SK-N-SH treated with all-trans-retinoic acid at 6 μM for 48 hours (cell line): ENCODE data around the gene PPP1R26.

Experiments
- ATAC-seq: fragments of 200-7000 bp; cut with Tn5 transposase; 3 replicates; pipeline ENCODE4 v1.9.1; 2020; ENCODE audit warnings: mild to moderate bottlenecking, moderate library complexity
- ARNTL ChIP-seq: fragments of 450-650 bp; formaldehyde crosslinking; IDR thresholded peaks from 2 replicates; pipeline ENCODE4 v1.5.0; 2020; ENCODE audit warnings: low read depth, mild to moderate bottlenecking, moderate library complexity, borderline replicate concordance
- BACH2 ChIP-seq: fragments of 250-450 bp; sonication (Bioruptor Pico); IDR thresholded peaks from 2 replicates; pipeline ENCODE4 v1.9.0; 2021; ENCODE audit warnings: mild to moderate bottlenecking, borderline replicate concordance
- ESRRG ChIP-seq: fragments of 250-450 bp; sonication (Bioruptor Pico); IDR thresholded peaks from 2 replicates; pipeline ENCODE4 v1.6.1; 2021; ENCODE audit warnings: mild to moderate bottlenecking
- GLIS3 ChIP-seq: fragments of 250-450 bp; sonication (Bioruptor Pico); IDR thresholded peaks from 2 replicates; pipeline ENCODE4 v1.5.0; 2020; ENCODE audit warnings: mild to moderate bottlenecking, moderate library complexity
- ISL1 ChIP-seq: fragments of 250-450 bp; sonication (Bioruptor Pico); IDR thresholded peaks from 2 replicates; pipeline ENCODE4 v2.1.2; 2022; ENCODE audit warnings: mild to moderate bottlenecking, moderate library complexity
- OSR1 ChIP-seq: fragments of 250-450 bp; sonication (Bioruptor Pico); IDR thresholded peaks from 2 replicates; pipeline ENCODE4 v1.8.0; 2022; ENCODE audit warnings: moderate library complexity, mild to moderate bottlenecking, inconsistent platforms
- POU6F1 ChIP-seq: fragments of 250-450 bp; sonication (Bioruptor Pico); IDR thresholded peaks from 2 replicates; pipeline ENCODE4 v1.8.0; 2021; ENCODE audit warnings: low read depth, mild to moderate bottlenecking, moderate library complexity, borderline replicate concordance
- PPARA ChIP-seq: fragments of 250-450 bp; sonication (Bioruptor Pico); IDR thresholded peaks from 2 replicates; pipeline ENCODE4 v1.5.0; 2020; ENCODE audit warnings: mild to moderate bottlenecking, borderline replicate concordance
- RARB ChIP-seq: fragments of 250-450 bp; sonication (Bioruptor Pico); IDR thresholded peaks from 2 replicates; pipeline ENCODE4 v1.8.0; 2021; ENCODE audit warnings: mild to moderate bottlenecking, moderate library complexity
- TCF4 ChIP-seq: fragments of 250-450 bp; sonication (Bioruptor Pico); IDR thresholded peaks from 2 replicates; pipeline ENCODE4 v1.8.0; 2021; ENCODE audit warnings: mild to moderate bottlenecking, moderate library complexity, borderline replicate concordance
- TOX ChIP-seq: fragments of 250-450 bp; sonication (Bioruptor Pico); IDR thresholded peaks from 2 replicates; pipeline ENCODE4 v1.8.0; 2021; ENCODE audit warnings: mild to moderate bottlenecking, moderate library complexity, borderline replicate concordance
- TSHZ2 ChIP-seq: fragments of 250-450 bp; sonication (Bioruptor Pico); IDR thresholded peaks from 2 replicates; pipeline ENCODE4 v1.5.0; 2020; ENCODE audit warnings: mild to moderate bottlenecking, moderate library complexity
- ZC3H10 ChIP-seq: fragments of 250-450 bp; sonication (Bioruptor Pico); IDR thresholded peaks from 2 replicates; pipeline ENCODE4 v1.5.1; 2021; ENCODE audit warnings: mild to moderate bottlenecking, moderate library complexity
- ZNF565 ChIP-seq: fragments of 450-650 bp; formaldehyde crosslinking; conservative IDR thresholded peaks from 2 replicates; pipeline ENCODE4 v1.5.0; 2020; ENCODE audit warnings: low read depth, mild to moderate bottlenecking, moderate library complexity
- ZNF70 ChIP-seq: fragments of 450-650 bp; formaldehyde crosslinking; IDR thresholded peaks from 2 replicates; pipeline ENCODE4 v1.5.0; 2020; ENCODE audit warnings: mild to moderate bottlenecking, moderate library complexity
- ZNF8 ChIP-seq: fragments of 450-650 bp; formaldehyde crosslinking; IDR thresholded peaks from 2 replicates; pipeline ENCODE4 v1.5.0; 2020; ENCODE audit warnings: mild to moderate bottlenecking, moderate library complexity
- TF ChIP-seq, protein P1 (sequence below): fragments of 250-450 bp; sonication (Bioruptor Pico); IDR thresholded peaks from 2 replicates; pipeline ENCODE4 v1.5.1; 2021; ENCODE audit warnings: mild to moderate bottlenecking, moderate library complexity
- TF ChIP-seq, protein P2 (sequence below): fragments of 250-450 bp; sonication (Bioruptor Pico); IDR thresholded peaks from 2 replicates; pipeline ENCODE4 v1.5.1; 2020; ENCODE audit warnings: low read depth, mild to moderate bottlenecking, moderate library complexity
- TF ChIP-seq, protein P3 (sequence below): fragments of 250-450 bp; sonication (Bioruptor Pico); IDR thresholded peaks from 2 replicates; pipeline ENCODE4 v1.8.0; 2020; ENCODE audit warnings: mild to moderate bottlenecking, moderate library complexity, borderline replicate concordance

PPP1R26 gene

GRCh38 chr9:135523521-135524129 lies 44.0 kb downstream of the PPP1R26 start:
- no peak for ATAC-seq

DNA sequence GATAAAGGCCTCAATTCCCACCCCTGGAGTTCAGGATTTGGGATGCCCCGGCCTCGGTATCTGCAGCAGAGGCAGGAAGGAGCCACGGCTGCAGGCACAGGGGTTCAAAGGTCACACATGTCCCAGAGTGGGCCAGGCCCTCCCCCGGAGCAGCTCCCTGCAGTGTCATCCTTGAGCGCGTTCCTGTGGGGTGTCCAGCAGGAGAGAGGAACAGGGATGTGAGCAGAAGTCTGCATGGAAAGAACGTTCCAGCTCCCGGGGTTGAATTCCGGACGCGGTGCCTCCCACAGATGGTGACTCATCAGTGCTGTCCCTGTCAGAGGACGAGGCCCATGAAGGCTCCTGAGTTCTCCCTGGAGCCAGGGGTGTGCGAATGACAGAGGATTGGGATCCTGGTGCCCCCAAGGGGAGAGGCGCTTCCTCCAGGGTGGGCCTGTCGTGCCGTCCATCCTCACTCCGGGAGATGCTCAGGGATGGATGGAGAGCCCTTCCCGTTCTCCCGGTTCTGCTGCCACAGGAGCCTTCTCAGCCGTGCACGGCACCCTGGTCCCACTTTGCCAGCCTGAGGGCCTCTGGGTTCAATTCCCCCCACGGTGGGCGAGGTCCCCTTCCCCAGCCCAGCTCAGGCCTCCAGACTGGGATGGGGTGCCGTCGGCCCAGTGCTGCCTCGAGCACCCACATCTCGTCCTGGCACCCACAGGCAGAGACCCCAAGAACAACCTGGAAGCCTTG lies 44.7 kb downstream of the PPP1R26 start:
- no peak for ATAC-seq
- no peak for TF ChIP-seq RARB (CRISPR knock-in tag)
- no peak for TF ChIP-seq ZC3H10 (CRISPR knock-in tag)
- no peak for TF ChIP-seq BACH2 (CRISPR knock-in tag)
- TF ChIP-seq ZNF70 (CRISPR knock-in tag): no peak
- no peak for TF ChIP-seq TSHZ2
- TF ChIP-seq, protein P1, sequence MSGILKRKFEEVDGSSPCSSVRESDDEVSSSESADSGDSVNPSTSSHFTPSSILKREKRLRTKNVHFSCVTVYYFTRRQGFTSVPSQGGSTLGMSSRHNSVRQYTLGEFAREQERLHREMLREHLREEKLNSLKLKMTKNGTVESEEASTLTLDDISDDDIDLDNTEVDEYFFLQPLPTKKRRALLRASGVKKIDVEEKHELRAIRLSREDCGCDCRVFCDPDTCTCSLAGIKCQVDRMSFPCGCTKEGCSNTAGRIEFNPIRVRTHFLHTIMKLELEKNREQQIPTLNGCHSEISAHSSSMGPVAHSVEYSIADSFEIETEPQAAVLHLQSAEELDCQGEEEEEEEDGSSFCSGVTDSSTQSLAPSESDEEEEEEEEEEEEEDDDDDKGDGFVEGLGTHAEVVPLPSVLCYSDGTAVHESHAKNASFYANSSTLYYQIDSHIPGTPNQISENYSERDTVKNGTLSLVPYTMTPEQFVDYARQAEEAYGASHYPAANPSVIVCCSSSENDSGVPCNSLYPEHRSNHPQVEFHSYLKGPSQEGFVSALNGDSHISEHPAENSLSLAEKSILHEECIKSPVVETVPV (CRISPR knock-in tag): no peak
- TF ChIP-seq ZNF8 (CRISPR knock-in tag): no peak
- TF ChIP-seq PPARA (CRISPR knock-in tag): no peak
- no peak for TF ChIP-seq TOX (CRISPR knock-in tag)

More at GRCh38 chr9:135523521-135524129, 44.0 kb downstream of the PPP1R26 start:
- no peak for TF ChIP-seq ZNF565 (CRISPR knock-in tag)
- no peak for TF ChIP-seq ZNF70 (CRISPR knock-in tag)
- no peak for TF ChIP-seq TCF4 (CRISPR knock-in tag)
- TF ChIP-seq, protein P2, sequence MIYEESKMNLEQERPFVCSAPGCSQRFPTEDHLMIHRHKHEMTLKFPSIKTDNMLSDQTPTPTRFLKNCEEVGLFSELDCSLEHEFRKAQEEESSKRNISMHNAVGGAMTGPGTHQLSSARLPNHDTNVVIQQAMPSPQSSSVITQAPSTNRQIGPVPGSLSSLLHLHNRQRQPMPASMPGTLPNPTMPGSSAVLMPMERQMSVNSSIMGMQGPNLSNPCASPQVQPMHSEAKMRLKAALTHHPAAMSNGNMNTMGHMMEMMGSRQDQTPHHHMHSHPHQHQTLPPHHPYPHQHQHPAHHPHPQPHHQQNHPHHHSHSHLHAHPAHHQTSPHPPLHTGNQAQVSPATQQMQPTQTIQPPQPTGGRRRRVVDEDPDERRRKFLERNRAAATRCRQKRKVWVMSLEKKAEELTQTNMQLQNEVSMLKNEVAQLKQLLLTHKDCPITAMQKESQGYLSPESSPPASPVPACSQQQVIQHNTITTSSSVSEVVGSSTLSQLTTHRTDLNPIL: no peak
- TF ChIP-seq RARB (CRISPR knock-in tag): no peak
- no peak for TF ChIP-seq TOX (CRISPR knock-in tag)
- TF ChIP-seq, protein P1 (CRISPR knock-in tag): no peak
- TF ChIP-seq POU6F1 (CRISPR knock-in tag): no peak
- TF ChIP-seq ESRRG (CRISPR knock-in tag): no peak
- no peak for TF ChIP-seq OSR1 (CRISPR knock-in tag)
- no peak for TF ChIP-seq ISL1 (CRISPR knock-in tag)
- TF ChIP-seq PPARA (CRISPR knock-in tag): no peak
- TF ChIP-seq, protein P3, sequence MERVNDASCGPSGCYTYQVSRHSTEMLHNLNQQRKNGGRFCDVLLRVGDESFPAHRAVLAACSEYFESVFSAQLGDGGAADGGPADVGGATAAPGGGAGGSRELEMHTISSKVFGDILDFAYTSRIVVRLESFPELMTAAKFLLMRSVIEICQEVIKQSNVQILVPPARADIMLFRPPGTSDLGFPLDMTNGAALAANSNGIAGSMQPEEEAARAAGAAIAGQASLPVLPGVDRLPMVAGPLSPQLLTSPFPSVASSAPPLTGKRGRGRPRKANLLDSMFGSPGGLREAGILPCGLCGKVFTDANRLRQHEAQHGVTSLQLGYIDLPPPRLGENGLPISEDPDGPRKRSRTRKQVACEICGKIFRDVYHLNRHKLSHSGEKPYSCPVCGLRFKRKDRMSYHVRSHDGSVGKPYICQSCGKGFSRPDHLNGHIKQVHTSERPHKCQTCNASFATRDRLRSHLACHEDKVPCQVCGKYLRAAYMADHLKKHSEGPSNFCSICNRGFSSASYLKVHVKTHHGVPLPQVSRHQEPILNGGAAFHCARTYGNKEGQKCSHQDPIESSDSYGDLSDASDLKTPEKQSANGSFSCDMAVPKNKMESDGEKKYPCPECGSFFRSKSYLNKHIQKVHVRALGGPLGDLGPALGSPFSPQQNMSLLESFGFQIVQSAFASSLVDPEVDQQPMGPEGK (CRISPR knock-in tag): no peak
- no peak for TF ChIP-seq ZNF8 (CRISPR knock-in tag)
- TF ChIP-seq BACH2 (CRISPR knock-in tag): no peak
- TF ChIP-seq TSHZ2: no peak
- no peak for TF ChIP-seq GLIS3 (CRISPR knock-in tag)
- TF ChIP-seq ARNTL (CRISPR knock-in tag): no peak
- TF ChIP-seq, all 23 proteins: peak for 0
